ENCODE data around the gene METTL9.

- TF ChIP-seq CTCF (IDR thresholded peaks at IDR 0.05), result no peak
- TF ChIP-seq POLR2AphosphoS5 (IDR thresholded peaks at IDR 0.05; ENCODE audit: insufficient read depth in 1 of 2, low read depth in 1 of 2), result no peak
These were observed 55.1 kb downstream of the METTL9 start for GRCh38 chr16:21654466-21654865.
